ENCODE results near the gene XPNPEP1.

XPNPEP1 gene

DNA sequence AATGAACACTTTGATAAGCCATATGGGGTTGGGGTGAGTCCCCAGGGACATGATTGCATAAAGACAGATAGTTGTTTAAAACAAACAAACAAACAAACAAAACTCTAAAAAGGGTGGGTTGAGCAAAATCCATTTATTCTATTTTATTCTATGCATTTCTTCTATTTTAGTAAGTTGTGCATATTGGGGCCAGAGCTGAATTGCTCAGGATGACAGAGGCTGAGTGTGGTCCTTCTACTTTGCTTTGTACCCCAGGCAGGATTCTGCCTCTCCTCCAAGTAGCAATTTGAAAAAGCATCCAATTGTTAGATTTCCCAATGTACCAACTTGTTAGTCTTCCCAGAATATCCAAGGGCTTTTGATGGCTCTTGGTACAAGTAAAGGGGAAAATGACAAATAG, 29.2 kb upstream of the XPNPEP1 start:
- in situ Hi-C loops (cut with MboI; ENCODE audit: low sequenced_read_pairs), result no loop called here

DNA sequence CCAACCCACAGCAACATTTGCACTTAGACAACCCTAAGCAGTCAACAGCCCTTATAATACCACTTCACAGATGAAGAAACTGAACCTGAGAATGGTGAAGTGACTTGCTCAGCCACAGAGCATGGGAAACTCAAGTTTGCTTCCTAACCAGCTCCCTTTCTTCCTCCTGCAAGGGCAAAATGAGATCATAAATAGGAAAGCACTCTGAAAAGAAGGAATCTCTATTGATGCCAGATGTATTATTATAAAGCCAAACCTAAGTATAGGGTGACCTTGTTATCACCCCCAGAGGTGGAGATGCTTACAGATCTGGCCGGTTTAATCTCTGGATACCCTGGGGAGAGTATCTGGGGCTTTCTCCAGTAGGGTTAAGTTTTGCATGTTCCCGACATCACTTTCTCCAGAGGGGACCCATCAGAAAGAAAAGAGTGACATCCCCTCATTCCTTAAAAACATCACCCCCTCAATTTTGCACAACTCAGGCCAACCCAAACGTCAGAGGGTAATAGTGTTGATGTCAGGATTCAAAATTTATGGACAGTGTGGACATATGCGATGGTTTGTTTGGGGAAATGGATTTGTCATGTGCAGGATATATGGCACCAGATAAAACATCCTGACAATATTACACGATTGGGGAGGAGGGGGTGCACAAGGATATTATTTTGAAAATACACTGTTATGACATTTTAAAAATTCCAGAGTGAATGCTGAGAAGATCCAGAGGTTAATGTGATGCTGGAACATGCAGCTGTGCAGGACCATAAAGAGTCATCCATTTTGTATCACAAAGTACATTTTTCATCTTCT, 24.0 kb upstream of the XPNPEP1 start:
- in situ Hi-C loops (cut with MboI; ENCODE audit: low sequenced_read_pairs), result no loop called here

DNA sequence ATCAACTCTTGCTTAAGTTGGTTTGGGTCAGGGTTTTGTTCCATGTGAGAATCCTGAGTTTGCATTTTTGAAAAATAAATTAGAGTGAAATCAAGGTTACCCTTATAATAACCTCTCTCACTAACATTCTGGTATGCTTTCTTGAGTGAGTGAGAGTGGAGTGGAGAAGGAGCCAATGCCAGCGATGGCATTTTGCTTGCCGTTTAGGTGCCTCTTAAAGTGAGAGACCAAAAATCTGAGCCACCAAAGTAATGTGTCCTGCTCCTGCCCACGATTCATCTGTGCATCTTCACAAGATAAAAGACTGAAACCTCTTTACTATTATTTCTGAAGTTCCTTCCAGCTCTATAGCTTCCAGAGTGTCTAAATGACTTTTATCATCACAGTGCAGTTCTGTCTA, 23.4 kb upstream of the XPNPEP1 start:
- in situ Hi-C loops (cut with MboI; ENCODE audit: low sequenced_read_pairs), result no loop called here

DNA sequence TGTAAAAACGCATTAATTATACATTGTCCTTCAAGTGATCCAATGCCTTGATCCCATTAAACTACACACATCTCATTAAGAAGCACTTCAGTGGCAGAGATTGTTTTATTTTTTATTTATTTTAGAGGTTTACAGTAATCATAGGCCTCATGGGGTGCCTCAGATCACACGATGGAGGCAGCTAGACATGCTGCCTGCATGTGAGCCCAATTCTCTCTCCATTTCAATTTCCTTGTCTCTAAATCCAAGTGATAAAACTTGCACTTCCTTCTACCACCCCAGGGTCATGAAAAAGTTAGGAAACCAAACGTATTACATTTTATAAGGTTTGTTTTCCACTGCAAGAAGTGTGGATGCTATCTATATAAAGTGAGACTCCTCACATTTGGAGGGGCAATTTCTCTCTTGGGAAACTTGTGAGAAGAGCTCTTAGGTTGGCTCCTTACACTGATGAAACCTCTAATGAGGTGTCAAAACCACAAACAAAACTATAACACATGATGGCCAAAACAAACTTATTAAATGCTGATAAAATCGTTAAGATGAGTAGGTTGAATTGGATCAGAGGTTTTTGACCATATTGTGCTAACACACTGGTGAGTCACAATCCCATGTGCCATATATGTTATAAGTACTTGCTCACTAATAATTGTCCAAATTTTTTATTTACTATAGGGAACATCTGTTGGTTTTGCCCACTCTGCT, 22.3 kb upstream of the XPNPEP1 start:
- in situ Hi-C loops (cut with MboI; ENCODE audit: low sequenced_read_pairs), result no loop called here

DNA sequence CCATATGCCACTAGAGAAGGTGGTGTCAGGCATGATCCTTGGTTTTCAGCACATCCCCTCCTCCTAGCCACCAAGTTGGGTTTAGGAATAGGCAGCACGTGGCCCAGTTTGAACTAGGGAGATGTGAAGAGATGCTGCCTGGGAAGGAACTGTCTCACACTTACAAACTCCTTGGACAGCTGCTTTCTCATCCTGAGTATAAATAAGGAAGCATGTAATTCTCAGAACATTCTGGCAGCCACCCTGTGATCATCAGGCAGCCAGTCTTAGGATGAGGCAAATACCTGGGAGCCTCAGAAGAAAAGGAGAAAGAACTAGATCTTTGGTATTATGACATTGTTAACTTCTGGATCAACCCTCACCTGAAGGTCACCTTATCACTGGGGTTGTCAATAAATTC, 21.3 kb upstream of the XPNPEP1 start:
- in situ Hi-C loops (cut with MboI; ENCODE audit: low sequenced_read_pairs), result no loop called here

DNA sequence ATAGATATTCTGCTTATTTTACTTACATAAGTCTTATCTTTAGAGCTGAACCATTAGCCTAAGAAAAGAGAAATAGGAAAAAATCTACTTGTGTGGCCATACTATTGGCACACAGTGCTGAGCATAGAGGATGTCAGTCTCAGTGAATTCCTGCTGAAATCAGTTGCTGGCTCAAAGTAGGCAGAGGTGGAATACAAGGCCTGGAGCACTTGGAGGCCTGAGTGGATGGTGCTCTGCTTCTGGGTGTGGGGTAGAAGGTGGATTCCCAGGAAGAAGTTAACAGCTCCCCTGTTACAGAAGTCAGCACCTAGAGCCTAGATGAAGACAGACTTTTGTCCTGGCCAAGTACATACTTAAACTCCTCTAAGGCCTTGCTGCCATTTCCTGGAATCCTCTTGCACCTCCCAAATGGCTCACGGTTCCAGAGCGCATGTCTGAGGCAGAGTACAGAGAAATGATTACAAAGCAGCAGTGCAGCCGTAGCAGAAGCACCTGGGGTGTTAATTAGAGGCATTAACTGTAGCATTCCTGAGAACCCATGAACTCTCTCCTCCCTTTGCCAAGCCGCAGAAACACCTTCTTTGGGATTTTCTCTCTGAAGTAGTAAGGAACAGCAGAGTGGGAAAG, 18.0 kb upstream of the XPNPEP1 start:
- in situ Hi-C loops (cut with MboI; ENCODE audit: low sequenced_read_pairs), result no loop called here

DNA sequence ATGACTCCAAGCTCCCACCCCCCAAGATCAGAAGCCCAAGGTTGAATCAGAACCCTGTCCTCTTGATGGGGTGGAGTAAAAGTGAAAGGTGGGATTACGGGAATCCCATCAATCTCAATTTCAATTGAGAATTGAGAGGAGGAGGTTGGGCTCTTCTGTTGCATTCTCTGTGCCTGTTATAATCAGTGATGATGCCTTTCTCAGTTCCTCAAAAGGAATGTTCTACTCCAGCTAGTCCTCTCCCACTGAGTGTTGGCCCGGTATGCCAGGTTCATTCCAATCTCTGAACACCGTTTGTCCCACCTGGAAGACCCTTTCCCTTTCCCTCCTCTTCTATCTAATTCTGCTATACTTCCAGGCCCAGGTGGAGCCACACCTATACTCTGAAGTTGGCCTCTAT, 17.2 kb upstream of the XPNPEP1 start:
- in situ Hi-C loops (cut with MboI; ENCODE audit: low sequenced_read_pairs), result no loop called here

DNA sequence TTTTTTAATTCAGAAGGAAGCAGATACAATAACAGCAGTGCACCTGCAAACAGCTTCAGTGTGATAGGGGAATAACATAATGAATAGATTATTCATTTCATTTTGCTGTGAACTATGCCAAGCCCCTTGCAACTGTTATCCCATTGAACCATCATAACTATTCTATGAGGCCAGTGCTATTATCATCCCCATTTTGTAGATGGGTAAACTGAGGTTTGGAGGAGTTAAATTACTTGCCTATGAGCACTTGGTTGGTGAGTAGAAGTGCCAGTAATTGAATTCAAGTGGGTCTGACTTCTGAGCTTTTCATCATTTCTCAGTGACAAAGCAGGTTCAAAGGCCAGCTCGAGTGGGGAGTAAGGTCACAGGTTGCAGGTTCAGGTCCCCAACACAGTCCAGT, 16.8 kb upstream of the XPNPEP1 start:
- in situ Hi-C loops (cut with MboI; ENCODE audit: low sequenced_read_pairs), result no loop called here

DNA sequence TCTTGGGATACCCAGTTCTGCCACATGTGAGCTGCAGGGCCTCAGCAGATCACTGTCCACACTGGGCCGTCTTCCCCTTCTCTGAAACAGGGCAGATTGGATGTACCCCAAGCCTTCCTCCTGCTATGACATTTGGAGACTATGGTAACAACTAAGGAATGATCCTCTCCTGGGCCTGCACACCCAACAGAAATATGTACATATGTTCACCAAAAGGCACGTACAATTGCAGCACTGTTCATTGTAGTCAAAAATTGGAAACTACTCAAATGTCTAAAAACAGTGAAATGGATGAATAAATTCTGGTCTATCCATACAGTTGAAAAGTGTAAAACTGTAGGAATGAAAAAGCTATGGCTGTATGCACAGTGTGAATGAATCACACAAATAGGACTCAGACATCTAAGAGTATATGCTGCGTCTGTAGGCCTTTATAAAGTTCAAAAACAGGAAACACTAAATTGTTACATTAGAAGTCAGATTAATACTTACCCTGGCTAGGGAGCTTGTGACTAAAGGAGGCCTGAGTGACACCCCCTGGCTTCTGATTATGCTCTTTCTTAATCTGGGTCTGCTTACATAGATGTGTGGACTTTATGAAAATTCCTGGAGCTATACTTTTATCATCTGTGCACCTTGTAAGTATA, 16.1 kb upstream of the XPNPEP1 start:
- in situ Hi-C loops (cut with MboI; ENCODE audit: low sequenced_read_pairs), result no loop called here

DNA sequence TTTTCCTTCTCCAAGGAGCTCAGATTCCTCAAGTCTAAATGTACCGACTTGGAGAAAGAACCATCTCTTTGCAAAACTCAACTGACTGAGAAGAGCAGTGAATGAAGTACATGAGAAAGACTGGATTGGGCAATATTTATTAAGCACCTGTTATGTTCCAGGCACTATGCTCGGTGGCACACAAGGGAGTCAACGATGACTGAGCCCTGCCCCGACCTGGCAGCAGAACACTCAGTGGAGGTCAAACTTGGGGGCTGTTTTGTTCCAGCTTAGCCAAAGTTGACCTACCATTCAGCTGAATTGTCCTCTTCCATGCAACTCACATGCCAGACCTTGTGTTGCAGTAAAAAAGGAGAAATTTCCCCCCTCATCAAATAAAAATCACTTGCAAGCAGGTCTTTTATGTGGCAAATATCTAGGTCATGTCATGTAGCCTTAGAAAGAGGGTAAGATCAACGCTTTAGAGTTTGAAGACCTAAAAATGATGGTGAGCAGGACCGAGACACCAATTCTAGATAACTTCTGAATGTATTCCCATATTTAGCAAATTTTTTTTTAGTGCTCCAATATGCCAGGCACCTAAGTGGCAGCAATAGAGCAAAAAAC, 14.3 kb upstream of the XPNPEP1 start:
- in situ Hi-C loops (cut with MboI; ENCODE audit: low sequenced_read_pairs), result no loop called here

DNA sequence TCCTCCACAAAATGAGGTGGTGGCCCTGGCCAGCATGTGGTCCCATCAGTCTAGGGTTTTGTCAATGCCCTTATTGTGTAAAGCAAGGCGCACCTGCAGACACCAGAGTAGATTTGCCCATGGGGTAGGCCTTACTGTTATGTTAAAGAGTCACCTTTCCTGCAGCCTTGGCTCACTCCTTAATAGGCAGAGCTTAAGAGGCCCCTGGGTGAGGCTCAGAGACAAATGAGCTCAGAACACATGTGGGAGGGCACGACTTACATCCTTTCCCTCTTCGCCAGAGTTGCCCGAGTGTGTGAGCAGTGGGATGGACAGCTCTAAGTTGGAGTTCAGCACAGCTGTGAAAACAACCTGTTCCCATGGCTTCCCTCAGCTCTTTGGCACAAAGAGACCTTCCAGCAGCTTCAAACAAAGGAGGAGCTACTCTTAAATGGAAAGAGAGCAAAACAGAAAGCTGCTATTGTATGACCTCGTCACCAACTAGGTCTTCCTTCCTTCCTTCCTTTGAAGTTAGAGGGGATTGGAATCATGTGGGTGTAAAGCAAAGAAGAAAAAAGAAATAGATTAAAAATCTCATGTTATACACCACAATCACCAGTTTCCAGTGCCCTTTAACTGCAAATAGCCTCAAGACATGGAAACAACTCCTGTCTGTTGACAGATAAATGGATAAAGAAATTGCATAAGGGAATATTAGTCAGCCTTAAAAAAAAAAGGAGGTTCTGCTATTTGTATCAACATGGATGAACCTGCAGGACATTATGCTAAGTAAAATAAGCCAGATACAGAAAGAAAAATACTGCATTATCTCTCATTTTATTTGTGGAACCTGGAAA, 11.9 kb upstream of the XPNPEP1 start:
- in situ Hi-C loops (cut with MboI; ENCODE audit: low sequenced_read_pairs), result no loop called here

DNA sequence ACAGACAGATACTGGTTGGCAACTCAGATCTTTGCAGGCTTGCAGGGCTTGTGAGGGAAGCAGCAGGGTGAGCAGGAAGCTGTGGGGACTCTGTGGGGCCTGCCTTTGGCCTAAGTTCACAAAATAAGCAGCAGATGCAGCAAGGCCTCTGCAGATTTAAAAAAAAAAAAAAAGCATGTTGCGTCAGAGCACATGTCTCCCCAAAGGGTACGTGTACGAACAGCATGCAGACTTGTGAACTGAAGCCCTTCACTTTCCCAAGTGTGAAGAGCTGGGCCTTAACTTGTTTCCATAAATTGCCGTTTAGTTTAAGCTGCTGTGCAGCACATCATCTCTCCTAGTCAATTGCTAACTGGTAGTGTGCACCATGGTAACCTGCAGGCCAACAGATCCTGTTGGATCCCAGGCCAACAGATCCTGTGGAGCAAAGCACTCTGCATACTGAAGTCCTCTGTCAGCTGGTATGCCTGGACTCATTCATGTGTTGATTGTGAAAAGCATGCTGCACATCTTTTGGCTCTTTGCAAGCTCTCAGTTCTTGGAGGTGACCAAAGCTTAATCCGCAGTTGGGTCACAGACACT, 10.8 kb upstream of the XPNPEP1 start:
- in situ Hi-C loops (cut with MboI; ENCODE audit: low sequenced_read_pairs), result no loop called here

DNA sequence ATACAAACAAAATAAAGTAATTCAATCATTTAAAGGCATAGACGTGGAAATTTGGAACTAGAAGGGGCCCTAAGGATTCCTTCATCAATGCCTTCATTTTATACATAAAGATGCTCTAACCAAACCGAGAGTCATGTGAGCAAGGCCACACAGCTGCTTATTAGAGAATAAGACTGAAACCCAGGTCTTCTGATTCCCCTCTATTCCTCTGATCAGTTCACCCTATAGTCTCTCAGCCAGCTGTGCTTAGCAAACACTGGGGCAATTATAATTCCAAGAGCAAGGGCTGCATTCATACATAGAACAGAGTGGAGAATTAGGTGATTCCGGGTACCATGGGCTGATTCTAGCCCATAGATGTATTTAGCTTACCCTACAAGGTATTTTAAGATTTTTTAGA, 9.7 kb upstream of the XPNPEP1 start:
- in situ Hi-C loops (cut with MboI; ENCODE audit: low sequenced_read_pairs), result no loop called here

DNA sequence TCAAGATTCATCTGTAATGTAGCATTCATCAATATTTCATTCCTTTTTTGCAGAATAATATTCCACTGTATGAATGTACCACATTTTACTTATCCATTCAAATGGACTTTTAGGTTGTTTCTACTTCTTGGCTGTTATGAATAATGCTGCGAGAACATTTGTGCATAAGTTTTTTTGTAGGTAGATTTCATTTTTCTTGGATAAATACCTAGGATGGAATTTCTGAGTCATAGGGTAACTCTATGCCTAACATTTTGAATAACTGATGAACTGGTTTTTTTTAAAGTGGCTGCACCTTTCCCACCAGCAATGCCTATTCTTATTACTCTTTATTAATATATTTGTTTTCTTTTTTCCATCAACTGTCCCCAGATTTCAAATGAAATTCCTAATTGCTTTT, 9.1 kb upstream of the XPNPEP1 start:
- in situ Hi-C loops (cut with MboI; ENCODE audit: low sequenced_read_pairs), result no loop called here

DNA sequence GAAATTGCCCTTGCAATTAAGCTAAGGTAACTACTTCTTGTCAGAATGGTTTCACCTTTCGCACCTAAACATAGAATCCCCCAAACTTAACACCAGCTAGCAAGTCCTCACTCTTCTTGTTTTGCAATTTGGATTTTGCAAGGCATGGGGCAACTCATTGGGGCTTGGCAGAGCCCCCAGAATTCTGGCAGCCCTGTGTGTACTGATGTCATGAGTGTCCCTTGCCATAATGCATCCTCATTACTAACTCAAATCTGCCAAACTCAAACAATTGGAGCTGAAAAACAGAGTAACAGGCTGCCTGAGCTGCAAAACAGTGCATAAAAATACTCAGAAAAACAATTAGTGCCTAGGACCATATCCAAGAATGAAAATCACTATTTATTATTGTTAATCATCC, 7.9 kb upstream of the XPNPEP1 start:
- in situ Hi-C loops (cut with MboI; ENCODE audit: low sequenced_read_pairs), result no loop called here

DNA sequence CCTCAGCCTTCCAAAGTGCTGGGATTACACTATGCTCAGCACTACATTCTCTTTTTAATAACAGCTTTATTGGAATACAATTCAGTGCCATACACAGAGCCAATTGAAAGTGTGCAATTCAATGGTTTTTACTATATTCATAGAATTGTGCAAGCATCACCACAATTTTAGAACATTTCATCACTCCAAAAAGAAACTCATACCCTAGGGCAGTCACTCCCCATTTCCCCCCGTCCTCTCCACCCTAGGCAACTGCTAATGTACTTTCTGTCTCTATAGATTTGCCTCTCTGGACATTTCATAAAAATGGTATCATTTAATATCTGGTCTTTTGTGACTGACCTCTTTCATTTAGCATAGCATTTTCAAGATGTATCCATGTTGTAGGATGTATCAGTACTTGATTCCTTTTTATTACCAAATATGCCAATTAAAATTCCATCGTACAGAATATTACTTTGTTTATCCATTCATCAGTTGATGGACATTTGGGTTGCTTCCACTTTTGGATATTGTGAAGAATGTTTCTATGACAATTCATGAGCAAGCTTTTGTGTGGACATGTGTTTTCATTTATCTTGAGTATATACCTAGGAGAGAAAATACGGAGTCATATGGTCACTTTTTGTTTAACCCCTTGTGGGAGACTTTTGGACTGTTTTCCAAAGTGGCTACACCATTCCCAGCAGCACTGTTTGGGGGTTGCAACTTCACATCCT, 6.3 kb upstream of the XPNPEP1 start:
- in situ Hi-C loops (cut with MboI; ENCODE audit: low sequenced_read_pairs), result no loop called here

DNA sequence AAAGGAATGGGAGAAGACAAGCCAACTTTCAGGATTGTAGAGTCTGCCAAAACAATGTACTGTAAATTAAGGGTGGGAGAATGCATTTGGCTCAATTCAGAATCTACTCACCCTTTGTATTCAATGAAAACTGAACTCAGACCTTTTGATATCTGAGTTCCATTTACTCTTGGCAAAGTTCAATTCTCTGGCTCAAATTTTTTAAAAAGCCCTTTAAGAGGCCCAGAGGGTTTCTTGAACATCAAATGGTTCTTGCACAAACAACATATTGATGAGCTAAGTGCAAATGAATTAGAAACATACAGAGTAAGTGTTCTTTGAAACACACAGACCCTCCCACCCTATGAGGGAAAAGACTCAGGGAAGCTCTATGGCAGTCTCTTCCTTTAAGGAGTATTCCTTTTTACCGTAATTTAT, 5.2 kb upstream of the XPNPEP1 start:
- in situ Hi-C loops (cut with MboI; ENCODE audit: low sequenced_read_pairs), result no loop called here

DNA sequence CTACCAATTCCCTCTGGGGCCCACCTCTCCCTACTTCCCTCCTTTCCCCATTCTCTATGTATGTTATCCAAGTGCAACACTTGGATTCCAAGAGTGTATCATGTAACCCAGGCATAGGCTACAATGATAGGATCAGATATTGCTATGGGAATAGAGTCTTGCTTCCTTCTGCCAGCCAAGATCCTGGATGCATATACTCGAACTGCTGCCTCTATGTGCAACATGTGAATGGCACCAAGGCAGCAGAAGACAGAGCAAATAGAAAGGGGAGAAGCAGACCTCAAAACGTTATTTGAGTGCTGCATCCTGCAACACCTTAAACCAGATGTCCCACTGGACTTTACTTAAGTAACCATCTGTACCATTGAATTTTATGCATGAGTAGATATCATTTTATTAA, 3.5 kb upstream of the XPNPEP1 start:
- in situ Hi-C loops (cut with MboI; ENCODE audit: low sequenced_read_pairs), result no loop called here

DNA sequence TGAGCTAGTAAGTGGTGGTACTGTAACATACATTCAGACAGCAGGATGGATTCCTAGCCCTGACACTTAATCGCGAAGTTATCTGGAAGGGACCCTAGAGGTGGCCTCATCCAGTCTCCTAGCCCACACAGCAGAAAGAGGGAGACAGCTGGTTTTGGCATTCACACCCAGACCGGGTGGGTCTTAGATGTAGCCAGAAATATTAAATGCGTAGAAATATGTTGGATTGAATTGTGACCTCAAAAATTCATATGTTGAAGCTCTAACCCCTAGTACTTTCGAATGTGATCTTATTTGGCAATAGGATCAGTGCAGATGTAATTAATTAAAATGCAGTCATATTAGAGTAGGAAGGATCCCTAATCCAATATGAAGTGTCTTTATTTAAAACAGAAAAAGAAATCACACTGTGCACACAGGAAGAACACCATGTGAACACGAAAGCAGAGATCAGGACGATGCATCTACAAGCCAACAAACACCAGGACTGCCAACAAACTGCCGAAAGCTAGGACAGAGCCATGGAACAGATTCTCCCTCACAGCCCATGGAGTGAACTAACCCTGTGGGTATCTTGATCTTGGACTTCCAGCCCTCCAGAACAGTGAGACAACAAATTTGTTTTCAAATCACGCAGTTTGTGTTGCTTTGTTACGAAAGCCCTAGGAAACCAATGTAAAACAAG, 2.9 kb upstream of the XPNPEP1 start:
- in situ Hi-C loops (cut with MboI; ENCODE audit: low sequenced_read_pairs), result no loop called here

All from HL-60/S4 (cell line).